Heart left ventricle (tissue), 16 donors: Measurements from ENCODE around the gene STK24. TPM values are rescaled to one million over a fixed set of nuclear protein-coding genes. Genes with fewer than 3 reads are reported as not detected.

Experiments
- ATAC-seq, 4 donors: fragments of 200-7000 bp; cut with Tn5 transposase; one replicate each; pipeline ENCODE4 v1.9.1; 2020 to 2022; ENCODE audit warnings: moderate library complexity in 4 of 4, mild to moderate bottlenecking in 3 of 4, moderate number of reproducible peaks in 1 of 4
- DNase-seq, 5 donors: peaks; one replicate each; pipeline ENCODE4 v3.0.0-alpha.2; 2020
- H3K27ac ChIP-seq, 12 donors: fragments of 200-600 bp; sonication (generic) in 4 of 12; one replicate each; pipeline versions ENCODE4 v1.5.0 to v1.8.0; 2016 to 2022; ENCODE audit warnings: mild to moderate bottlenecking in 2 of 12
- H3K27me3 ChIP-seq, 9 donors: fragments of 200-600 bp; sonication (generic) in 2 of 9; one replicate each; pipeline versions ENCODE4 v1.5.1 to v1.8.0; 2016 to 2022; ENCODE audit warnings: mild to moderate bottlenecking in 3 of 9
- H3K36me3 ChIP-seq, 9 donors: fragments of 200-600 bp; sonication (generic) in 2 of 9; one replicate each; pipeline versions ENCODE4 v1.5.0 to v1.8.0; 2018 to 2022; ENCODE audit warnings: mild to moderate bottlenecking in 2 of 9
- H3K4me1 ChIP-seq, 12 donors: fragments of 200-600 bp; sonication (generic) in 4 of 12; one replicate each; pipeline versions ENCODE4 v1.5.0 to v1.8.0; 2016 to 2022; ENCODE audit warnings: mild to moderate bottlenecking in 3 of 12
- H3K4me3 ChIP-seq, 12 donors: fragments of 200-600 bp; sonication (generic) in 4 of 12; one replicate each; pipeline versions ENCODE4 v1.5.0 to v1.8.0; 2017 to 2022; ENCODE audit warnings: mild to moderate bottlenecking in 9 of 12, moderate library complexity in 4 of 12
- H3K9me3 ChIP-seq, 12 donors: fragments of 200-600 bp; sonication (generic) in 4 of 12; one replicate each; pipeline versions ENCODE4 v1.5.0 to v1.8.0; 2016 to 2022; ENCODE audit warnings: mild to moderate bottlenecking in 1 of 12
- CTCF ChIP-seq, 12 donors: fragments of 200-600 bp; sonication (generic) in 4 of 12; IDR thresholded peaks; one replicate each; pipeline versions ENCODE4 v1.5.0 to v1.8.0; 2018 to 2022; ENCODE audit warnings: antibody characterized with exemption in 12 of 12, mild to moderate bottlenecking in 5 of 12
- POLR2A ChIP-seq, 2 donors: fragments of 450-650 bp; IDR thresholded peaks; one replicate each; pipeline ENCODE4 v1.6.1; 2017; ENCODE audit warnings: antibody characterized with exemption in 2 of 2, mild to moderate bottlenecking in 2 of 2, moderate library complexity in 2 of 2
- WGBS, 4 donors: extraction: QIAGEN DNeasy Blood & Tissue Kit in 2 of 4; methylation state at CpG; one replicate each; pipeline versions ENCODE4 v1.1.5 to v1.1.7; 2013 to 2018; 5-methylcytosine and 5-hydroxymethylcytosine counted together
- intact Hi-C, 10 donors: fragments of 100-400 bp; cut with DNase I; formaldehyde crosslinking; loops; one replicate each; pipeline versions ENCODE4 v1.11.1 to v1.14.2; 2022
- polyA plus RNA-seq, 2 donors: library from polyadenylated mRNA; stranded (reverse); fragments of 200-250 nt; gene quantifications; one replicate each; pipeline ENCODE4 v1.2.3, GENCODE V29; 2013
- total RNA-seq, 9 donors: library from RNA; depleted of rRNA in 2 of 9; stranded (reverse); fragments of >200 nt in 2 of 9; fragmentation: NEBNext Ultra II Directional in 3 of 9; extraction: Animal tissue kit (Norgen Biotek cat#: 25700) in 3 of 9; gene quantifications; one replicate each; pipeline versions ENCODE4 v1.1.0 to v1.2.4, GENCODE V29; 2016 to 2023
- donor health status: ischemic (EF 13 %, LVEDD 7.1; RV severe dilation, severe dysfunction).
- donor health status: healthy with polysubstance abuse.
- donor health status: DM: no; HTN: yes; CAD: no.
- donor health status: DM: no; HTN: no; CAD: no.
- donor health status: ischemic (EF 25% LVEDD 6.9; RV normal size, moderate dysfunction).
- donor health status: ischemic (EF 25% LVEDD 5.7; RV mildly dilated, moderate dysfunction).
- donor health status: healthy.
- donor health status: DM: yes; HTN: yes; CAD: no.
- donor health status: ischemic (EF 35%, LVEDD 5.7; RV mildly dilated, moderate dysfunction).
- donor health status: nonischemic (EF 11% LVEDD 7.7; RV severe dilation, severe dysfunction).
- donor health status: DM: yes; HTN: yes; CAD: no.
- donor health status: PGD.
- donor health status: ischemic (EF 29% LVEDD 5.4; RV normal size, mild dysfunction).
- donor health status: nonischemic (EF 23%, LVEDD 6.1; RV moderate dilation, normal function).

STK24 gene
- total and polyA plus RNA-seq, 11 donors: 26.6 to 82.6 (median 59.6) TPM

GRCh38 chr13:98462241-98462882 is 114.5 kb downstream of the STK24 start:
- ATAC-seq (peak in 1 of 4 donors; percentile 12), DNase-seq (no peak)
- Histone ChIP-seq H3K4me1 (peaks cover 0 to 31% (median 17%) of the 10 kb centered on the region in 12 donors), H3K9me3 (no peaks in the 10 kb centered on the region), H3K4me3 (no peak overlapping the region), H3K27ac (peak overlapping the region in 1 of 12 donors; percentile 26), H3K27me3 (no peaks in the 10 kb centered on the region), H3K36me3 (peaks cover 0 to 95% (median 56%) of the 10 kb centered on the region in 9 donors)
- intact Hi-C loops: no loop called here
- 90 to 98% (median 96%) methylated on average over 18 of the region's 18 CpGs for WGBS, 4 donors
- TF ChIP-seq CTCF (IDR thresholded peaks at IDR 0.05) (no peak), POLR2A (IDR thresholded peaks at IDR 0.05) (no peak)

- no peaks in the 10 kb centered on the region for H3K9me3 ChIP-seq
- H3K36me3 ChIP-seq: peaks cover 0 to 97% (median 62%) of the 10 kb centered on the region in 9 donors
- DNase-seq (no peak), ATAC-seq (no peak)
- H3K27ac ChIP-seq: no peak overlapping the region
- 82 to 87% (median 84%) methylated on average over 16 of the region's 16 CpGs for WGBS, 4 donors
- H3K4me3 ChIP-seq: no peak overlapping the region
- TF ChIP-seq CTCF (IDR thresholded peaks at IDR 0.05) (no peak), POLR2A (IDR thresholded peaks at IDR 0.05) (no peak)
- no peaks in the 10 kb centered on the region for H3K27me3 ChIP-seq
- intact Hi-C loops: no loop called here
- H3K4me1 ChIP-seq: peaks cover 0 to 28% (median 15%) of the 10 kb centered on the region in 12 donors
Measured at GRCh38 chr13:98461486-98462240, 115.2 kb downstream of the STK24 start.

- TF ChIP-seq CTCF (IDR thresholded peaks at IDR 0.05) (no peak), POLR2A (IDR thresholded peaks at IDR 0.05) (no peak)
- WGBS, 4 donors: 74 to 81% (median 80%) methylated on average over 13 of the region's 13 CpGs
- ATAC-seq (no peak), DNase-seq (no peak)
- no peaks in the 10 kb centered on the region for H3K9me3 ChIP-seq
- intact Hi-C loops: no loop called here
- H3K27me3 ChIP-seq: no peaks in the 10 kb centered on the region
- H3K27ac ChIP-seq: no peak overlapping the region
- no peak overlapping the region for H3K4me3 ChIP-seq
- peaks cover 0 to 30% (median 12%) of the 10 kb centered on the region in 12 donors for H3K4me1 ChIP-seq
- peaks cover 0 to 97% (median 64%) of the 10 kb centered on the region in 9 donors for H3K36me3 ChIP-seq
Measured at GRCh38 chr13:98460516-98460915, 116.4 kb downstream of the STK24 start.

- no peaks in the 10 kb centered on the region for H3K9me3 ChIP-seq
- no peak overlapping the region for H3K4me3 ChIP-seq
- H3K4me1 ChIP-seq: peaks cover under 1 to 35% (median 13%) of the 10 kb centered on the region in 12 donors
- H3K27me3 ChIP-seq: no peaks in the 10 kb centered on the region
- peaks cover 0 to 97% (median 60%) of the 10 kb centered on the region in 9 donors for H3K36me3 ChIP-seq
- intact Hi-C loops: no loop called here
- ATAC-seq: peak in 1 of 4 donors; percentile 14
- H3K27ac ChIP-seq: no peak overlapping the region
- no peak for DNase-seq
- TF ChIP-seq CTCF (IDR thresholded peaks at IDR 0.05): no peak
- no peak for TF ChIP-seq POLR2A (IDR thresholded peaks at IDR 0.05)
- 86 to 93% (median 90%) methylated on average over 13 of the region's 13 CpGs for WGBS, 4 donors
Measured at GRCh38 chr13:98459721-98460370, 117.1 kb downstream of the STK24 start.
